ENCODE data around the gene POLL.

The POLL gene

DNA sequence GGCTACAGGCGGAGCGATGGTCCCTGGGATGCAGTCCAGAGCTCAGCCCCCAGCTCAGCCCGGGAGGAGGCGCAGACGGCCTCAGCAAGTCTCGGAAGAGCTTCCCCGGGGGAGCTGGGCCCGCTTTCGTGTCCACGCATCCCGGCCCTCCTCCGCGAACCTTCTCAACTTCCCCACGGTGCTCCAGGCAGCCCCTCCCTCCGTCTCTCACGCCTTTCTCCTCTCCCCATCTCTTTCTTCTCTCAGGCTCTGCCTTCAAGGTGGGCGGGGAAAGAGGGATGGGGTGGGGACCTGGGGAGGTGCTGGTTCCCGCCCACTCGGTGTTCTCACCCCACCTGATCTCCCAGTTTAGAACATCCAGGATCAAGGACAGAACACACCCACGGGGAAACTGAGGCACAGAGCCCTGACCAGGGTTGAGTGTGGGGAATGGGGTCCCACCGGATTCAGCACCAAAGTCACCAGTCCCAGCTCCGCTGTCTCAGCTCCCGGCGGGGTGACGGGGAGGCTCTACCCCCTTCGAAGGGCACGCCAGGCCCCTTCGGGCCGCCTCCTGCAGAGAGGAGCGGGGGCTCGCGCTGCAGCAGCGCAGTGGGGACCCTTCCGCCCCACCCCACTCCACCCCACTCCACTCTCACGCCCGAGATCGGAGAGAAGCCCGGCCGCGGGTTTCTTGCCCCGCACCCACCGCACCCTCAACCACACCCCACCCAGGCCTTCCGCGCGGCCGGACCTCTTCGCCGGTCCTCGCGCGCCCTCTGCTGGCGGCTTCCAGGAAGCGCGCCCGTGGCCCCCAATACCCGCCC lies 18.2 kb downstream of the POLL start:
- peak; percentile 94 for DNase-seq (ENCODE audit: low spot score)
- TF ChIP-seq, protein P1, sequence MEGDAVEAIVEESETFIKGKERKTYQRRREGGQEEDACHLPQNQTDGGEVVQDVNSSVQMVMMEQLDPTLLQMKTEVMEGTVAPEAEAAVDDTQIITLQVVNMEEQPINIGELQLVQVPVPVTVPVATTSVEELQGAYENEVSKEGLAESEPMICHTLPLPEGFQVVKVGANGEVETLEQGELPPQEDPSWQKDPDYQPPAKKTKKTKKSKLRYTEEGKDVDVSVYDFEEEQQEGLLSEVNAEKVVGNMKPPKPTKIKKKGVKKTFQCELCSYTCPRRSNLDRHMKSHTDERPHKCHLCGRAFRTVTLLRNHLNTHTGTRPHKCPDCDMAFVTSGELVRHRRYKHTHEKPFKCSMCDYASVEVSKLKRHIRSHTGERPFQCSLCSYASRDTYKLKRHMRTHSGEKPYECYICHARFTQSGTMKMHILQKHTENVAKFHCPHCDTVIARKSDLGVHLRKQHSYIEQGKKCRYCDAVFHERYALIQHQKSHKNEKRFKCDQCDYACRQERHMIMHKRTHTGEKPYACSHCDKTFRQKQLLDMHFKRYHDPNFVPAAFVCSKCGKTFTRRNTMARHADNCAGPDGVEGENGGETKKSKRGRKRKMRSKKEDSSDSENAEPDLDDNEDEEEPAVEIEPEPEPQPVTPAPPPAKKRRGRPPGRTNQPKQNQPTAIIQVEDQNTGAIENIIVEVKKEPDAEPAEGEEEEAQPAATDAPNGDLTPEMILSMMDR (IDR thresholded peaks at IDR 0.05; ENCODE audit: extremely low read depth, insufficient read depth, missing control alignments), result peak; percentile 90
- in situ Hi-C loops (cut with MboI; ENCODE audit: low pct_unique_long_range_greater_than_20kb, low sequenced_read_pairs, unreplicated experiment), result loop anchor here (25.0 kb wide), 2 partner anchors 258 to 358 kb away; no protein-coding TSS in a partner anchor

DNA sequence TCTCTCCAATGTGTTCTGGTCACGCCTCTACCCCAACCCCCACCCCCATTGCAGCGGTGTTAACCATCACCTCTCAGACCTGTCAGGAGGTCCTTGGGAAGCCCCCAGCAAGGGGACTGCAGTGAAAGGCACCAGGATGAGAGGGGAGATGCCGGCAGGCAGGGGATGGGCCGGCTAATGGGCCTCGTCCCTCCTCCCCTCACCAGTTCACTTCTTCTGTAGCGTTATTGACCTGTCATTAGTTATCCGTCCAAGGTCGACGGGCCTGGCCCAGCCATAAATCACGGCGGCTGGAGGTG lies 18.8 kb downstream of the POLL start:
- no peak for DNase-seq (ENCODE audit: low spot score)
- TF ChIP-seq, protein P1 (IDR thresholded peaks at IDR 0.05; ENCODE audit: extremely low read depth, insufficient read depth, missing control alignments), result no peak
- in situ Hi-C loops (cut with MboI; ENCODE audit: low pct_unique_long_range_greater_than_20kb, low sequenced_read_pairs, unreplicated experiment), result loop anchor here (25.0 kb wide), 2 partner anchors 257 to 357 kb away; no protein-coding TSS in a partner anchor

DNA sequence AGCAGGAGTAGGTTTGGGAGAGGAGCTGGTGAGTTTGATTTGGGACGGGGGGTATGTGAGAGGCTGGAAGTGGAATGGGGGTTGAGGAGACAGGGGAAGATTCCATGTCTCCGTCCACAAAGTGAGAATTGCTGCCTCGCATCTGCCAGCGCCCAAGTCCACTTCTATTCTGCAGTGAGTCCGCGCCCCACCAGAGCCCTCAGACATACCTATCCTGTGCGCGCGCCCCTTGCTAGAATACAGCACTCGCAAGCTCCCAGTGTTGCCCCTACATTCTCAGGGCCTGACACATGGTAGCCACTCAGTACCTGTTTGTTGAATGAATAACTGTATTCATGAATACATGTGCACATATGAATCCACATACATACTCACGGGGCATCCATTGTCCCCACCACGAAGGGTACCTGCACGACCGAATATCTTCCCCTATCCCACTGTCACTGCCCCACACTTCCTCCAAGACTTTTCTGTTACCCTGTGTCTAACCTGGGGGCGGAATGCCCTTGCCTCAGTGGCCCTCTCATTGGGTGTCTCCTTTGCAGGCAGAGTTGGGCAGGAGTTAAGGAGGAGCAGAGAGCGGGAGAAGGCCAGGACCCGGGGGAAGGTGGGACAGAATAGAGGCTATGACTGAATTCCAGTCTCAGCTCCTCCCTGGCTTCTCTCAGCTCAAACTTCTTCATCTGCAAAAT lies 19.9 kb downstream of the POLL start:
- no peak for DNase-seq (ENCODE audit: low spot score)
- in situ Hi-C loops (cut with MboI; ENCODE audit: low pct_unique_long_range_greater_than_20kb, low sequenced_read_pairs, unreplicated experiment), result loop anchor here (25.0 kb wide), 2 partner anchors 256 to 356 kb away; no protein-coding TSS in a partner anchor

DNA sequence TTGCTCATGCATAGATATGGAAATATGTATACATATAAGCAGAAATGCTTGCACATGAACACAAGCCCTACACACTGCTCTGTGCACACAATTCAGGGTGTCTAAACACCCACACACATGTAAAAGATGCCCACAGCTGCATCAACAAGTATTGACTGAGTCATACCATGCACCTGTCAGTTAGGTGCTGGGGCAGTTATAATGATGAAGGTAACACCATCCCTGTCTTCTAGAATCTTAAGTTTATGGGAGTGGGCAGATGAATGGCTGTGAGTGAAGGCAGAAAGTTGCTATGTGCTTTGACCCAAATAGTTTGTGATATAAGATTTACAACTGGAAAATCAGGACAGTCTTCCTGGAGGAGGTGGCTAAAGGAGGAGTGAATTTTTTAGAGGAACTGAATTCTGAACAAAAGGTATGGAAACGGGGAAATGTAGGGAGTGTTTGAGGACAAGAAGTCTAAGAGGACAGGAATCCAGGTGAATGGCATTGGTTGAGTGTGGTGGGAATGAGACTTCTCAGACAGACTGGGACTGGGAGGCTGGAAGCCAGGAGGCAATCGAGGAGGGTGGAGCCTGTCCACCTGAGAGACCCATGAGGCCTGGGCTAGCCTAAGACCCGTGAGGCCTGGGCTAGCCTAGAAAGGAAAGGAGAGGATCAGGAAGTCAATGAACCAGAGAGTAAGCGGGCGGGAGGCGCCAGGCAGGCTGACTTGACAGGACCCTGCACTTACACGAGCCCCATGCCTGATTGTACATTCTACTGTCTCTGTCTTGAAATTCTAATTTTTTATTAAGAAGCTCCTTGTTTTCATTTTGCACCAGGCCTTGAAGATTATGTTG lies 20.7 kb downstream of the POLL start:
- TF ChIP-seq, protein P1 (IDR thresholded peaks at IDR 0.05; ENCODE audit: extremely low read depth, insufficient read depth, missing control alignments), result no peak
- DNase-seq (ENCODE audit: low spot score), result no peak
- in situ Hi-C loops (cut with MboI; ENCODE audit: low pct_unique_long_range_greater_than_20kb, low sequenced_read_pairs, unreplicated experiment), result loop anchor here (25.0 kb wide), 2 partner anchors 255 to 355 kb away; no protein-coding TSS in a partner anchor

More for the DNA sequence above, 19.9 kb downstream of the POLL start:
- TF ChIP-seq, protein P1 (IDR thresholded peaks at IDR 0.05; ENCODE audit: extremely low read depth, insufficient read depth, missing control alignments), result no peak

DNA sequence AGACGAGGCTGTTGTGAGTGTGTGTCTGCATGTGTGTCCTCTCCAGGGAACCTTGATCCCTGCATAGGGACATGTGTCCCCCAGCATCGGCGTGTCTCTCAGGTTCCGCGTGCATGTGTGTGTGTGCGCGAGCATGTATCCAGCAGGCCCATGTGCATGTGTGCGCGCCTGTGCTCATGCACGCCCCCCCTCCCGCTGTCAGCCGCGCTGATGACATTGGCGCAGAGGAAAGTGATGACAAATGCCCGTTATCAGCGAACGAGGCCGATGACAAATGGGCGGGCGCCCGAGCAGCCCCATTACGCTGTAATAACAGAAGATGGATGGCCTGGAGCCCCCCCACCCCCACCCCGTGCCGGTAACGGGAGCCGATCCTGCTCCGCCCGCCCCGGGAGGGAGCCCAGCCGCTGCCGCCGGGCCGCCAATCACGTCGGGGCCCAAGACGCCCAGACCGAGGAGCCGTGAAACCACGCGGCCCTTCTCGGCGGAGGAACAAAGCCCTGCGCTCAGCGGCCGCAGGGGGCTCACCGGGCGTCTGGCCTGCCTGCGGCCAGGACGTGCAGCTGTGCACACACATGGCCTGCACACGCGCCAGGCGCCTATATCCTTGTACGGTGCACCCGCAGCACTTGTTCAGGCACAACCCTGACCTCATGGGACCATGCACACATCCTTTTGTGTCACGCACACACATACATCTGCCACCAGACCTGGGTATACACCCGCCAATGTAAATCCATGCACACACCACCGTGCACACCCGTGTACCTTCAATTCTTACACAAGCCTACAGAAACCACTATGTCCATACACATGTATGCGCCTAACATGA lies 21.5 kb downstream of the POLL start:
- in situ Hi-C loops (cut with MboI; ENCODE audit: low pct_unique_long_range_greater_than_20kb, low sequenced_read_pairs, unreplicated experiment), result loop anchor here (25.0 kb wide), 2 partner anchors 254 to 354 kb away; no protein-coding TSS in a partner anchor
- DNase-seq (ENCODE audit: low spot score), result peak; percentile 66
- TF ChIP-seq, protein P1 (IDR thresholded peaks at IDR 0.05; ENCODE audit: extremely low read depth, insufficient read depth, missing control alignments), result no peak

Data from GM13977 (cell line).